ENCODE measurements around the gene UBL4B.

DNA sequence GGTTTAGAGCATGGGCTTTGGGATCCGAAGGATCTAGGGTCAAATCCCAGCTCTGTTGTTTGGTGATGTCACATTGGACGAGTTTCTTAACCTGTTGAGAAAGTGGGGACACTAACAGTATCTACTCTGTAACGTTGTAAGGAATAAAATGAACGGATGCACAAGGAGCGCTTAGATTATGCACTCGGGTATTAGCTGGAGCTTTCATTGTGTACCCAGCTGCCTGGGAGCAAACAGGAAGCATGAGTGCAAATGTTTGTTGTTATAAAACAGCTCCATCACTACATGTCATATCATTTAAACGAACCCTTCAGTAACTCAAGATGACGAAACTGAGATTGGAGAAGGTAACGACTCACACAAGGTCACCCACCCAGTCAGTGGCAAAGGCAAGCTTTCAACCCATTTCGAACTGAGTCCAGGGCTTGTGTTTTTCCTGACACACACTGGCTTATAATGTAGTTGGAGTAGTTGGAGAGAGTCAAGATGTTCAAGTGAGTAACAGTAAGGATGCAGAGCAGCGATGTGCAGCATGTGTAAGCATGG lies 21.9 kb downstream of the UBL4B start:
- no peak for TF ChIP-seq YY1 (IDR thresholded peaks at IDR 0.05; ENCODE audit: insufficient read depth, insufficient read length)
- TF ChIP-seq ZNF274 (IDR thresholded peaks at IDR 0.05; ENCODE audit: low read depth, low read length), result no peak

Measured in NT2/D1 (cell line).